HepG2 (cell line): Measurements from ENCODE around the gene GNG4. TPM values are rescaled to one million over a fixed set of nuclear protein-coding genes. Genes with fewer than 3 reads are reported as not detected.

Experiments used
- ATAC-seq: fragments of 200-7000 bp; cut with Tn5 transposase; 3 replicates; pipeline ENCODE4 v1.9.1; 2020; ENCODE audit warnings: mild to moderate bottlenecking, moderate library complexity
- BruUV-seq: library from RNA; stranded (reverse); fragments of 400-500 nt; replicated peaks from 2 replicates; lab custom pipeline; 2021; lab: Mats Ljungman, UMichigan
- CTCF ChIA-PET: fragments of 300-600 bp; formaldehyde crosslinking; extraction: SDS; loops from one replicate; lab custom pipeline; 2021; ENCODE audit warnings: low total read pairs, inconsistent platforms, low intra/inter-chr PET ratio; lab: Yijun Ruan, JAX
- POLR2A ChIA-PET: fragments of 350-600 bp; sonication (Branson Sonifier 250); formaldehyde crosslinking; loops from one replicate; lab custom pipeline; 2020; ENCODE audit warnings: antibody characterized with exemption, inconsistent platforms; lab: Yijun Ruan, JAX
- DNase-seq: peaks from one replicate; pipeline ENCODE4 v3.0.0-alpha.2; 2015; ENCODE audit warnings: low spot score
- FAIRE-seq: peaks from 3 replicates; lab custom pipeline; 2011; peaks lifted over from hg19 to GRCh38; lab: Jason Lieb, UNC
- H2AFZ ChIP-seq: one replicate; pipeline ENCODE4 v1.6.1; 2011; ENCODE audit warnings: low read length, inconsistent platforms
- H3K27ac ChIP-seq: fragments of 300-600 bp; 3 replicates; pipeline ENCODE4 v1.8.0; 2011; ENCODE audit warnings: mixed run types, mild to moderate bottlenecking, mixed read lengths, low read length, inconsistent platforms; ENCODE audit not compliant: insufficient read depth; ENCODE audit errors: extremely low read length
- H3K27me3 ChIP-seq, 2 experiments: fragments of 200-600 bp in 1 of 2; 2 replicates in 1 of 2; 3 replicates in 1 of 2; pipeline versions ENCODE4 v1.6.0 to v1.8.0; 2011; ENCODE audit warnings: low read length in 2 of 2, mild to moderate bottlenecking in 2 of 2, moderate library complexity in 2 of 2, inconsistent platforms in 1 of 2; ENCODE audit not compliant: insufficient read depth in 2 of 2, control insufficient read depth in 1 of 2
- H3K36me3 ChIP-seq, 2 experiments: fragments of 200-600 bp in 1 of 2; replicated peaks in 1 of 2; 2 replicates in 1 of 2; 3 replicates in 1 of 2; pipeline versions ENCODE4 v1.5.1 to v1.8.0; 2011; ENCODE audit warnings: low read length in 2 of 2, inconsistent platforms in 1 of 2; ENCODE audit not compliant: insufficient read depth in 2 of 2, control insufficient read depth in 1 of 2
- H3K4me1 ChIP-seq: 2 replicates; pipeline ENCODE4 v1.5.1; 2012; ENCODE audit warnings: low read length, inconsistent platforms; ENCODE audit not compliant: insufficient read depth
- H3K4me2 ChIP-seq: 2 replicates; pipeline ENCODE4 v1.6.0; 2011; ENCODE audit warnings: low read depth, low read length, inconsistent platforms
- H3K4me3 ChIP-seq, 3 experiments: fragments of 200-600 bp in 1 of 3; sonication (generic), shearing (Covaris generic) in 1 of 3; replicated peaks in 1 of 3; 2 replicates each; pipeline ENCODE4 v1.5.1; 2011 to 2016; ENCODE audit warnings: low read length in 3 of 3, inconsistent platforms in 2 of 3, low read depth in 2 of 3, mild to moderate bottlenecking in 2 of 3, control low read depth in 1 of 3, mixed read lengths in 1 of 3; ENCODE audit not compliant: insufficient read depth in 1 of 3
- H3K79me2 ChIP-seq: one replicate; pipeline ENCODE4 v1.6.1; 2011; ENCODE audit warnings: low read length, inconsistent platforms; ENCODE audit not compliant: insufficient read depth
- H3K9ac ChIP-seq: 2 replicates; pipeline ENCODE4 v1.6.0; 2011; ENCODE audit warnings: mild to moderate bottlenecking, low read depth, low read length, inconsistent platforms; ENCODE audit not compliant: insufficient read depth
- H3K9me3 ChIP-seq: 2 replicates; pipeline ENCODE4 v1.5.1; 2012; ENCODE audit warnings: mild to moderate bottlenecking, low read length
- H4K20me1 ChIP-seq: 2 replicates; pipeline ENCODE4 v1.6.0; 2011; ENCODE audit warnings: inconsistent platforms, mild to moderate bottlenecking, low read length, moderate library complexity; ENCODE audit not compliant: insufficient read depth
- ARID5B ChIP-seq: IDR thresholded peaks from 2 replicates; pipeline ENCODE4 v1.4.0; 2020; ENCODE audit warnings: mild to moderate bottlenecking, missing genetic modification reagents
- ARNT2 ChIP-seq: sonication (generic); formaldehyde crosslinking; IDR thresholded peaks from 2 replicates; pipeline ENCODE4 v1.8.0; 2022; ENCODE audit warnings: mild to moderate bottlenecking, low read depth, missing genetic modification reagents, moderate library complexity
- ELF4 ChIP-seq: sonication (generic); formaldehyde crosslinking; IDR thresholded peaks from 2 replicates; pipeline ENCODE4 v1.5.0; 2020; ENCODE audit warnings: missing genetic modification reagents, mild to moderate bottlenecking, moderate library complexity, borderline replicate concordance
- ELK4 ChIP-seq: sonication (generic); formaldehyde crosslinking; IDR thresholded peaks from 2 replicates; pipeline ENCODE4 v1.9.0; 2021; ENCODE audit warnings: missing genetic modification reagents, borderline replicate concordance
- KLF9 ChIP-seq: IDR thresholded peaks from 2 replicates; pipeline ENCODE4 v1.6.1; 2016; ENCODE audit warnings: low read depth
- NR3C1 ChIP-seq: sonication (generic); formaldehyde crosslinking; IDR thresholded peaks from 2 replicates; pipeline ENCODE4 v1.4.0; 2020; ENCODE audit warnings: missing genetic modification reagents
- PBX3 ChIP-seq: sonication (generic); formaldehyde crosslinking; IDR thresholded peaks from 2 replicates; pipeline ENCODE4 v1.8.1; 2023; ENCODE audit warnings: missing genetic modification reagents, inconsistent platforms, borderline replicate concordance
- PPARG ChIP-seq: conservative IDR thresholded peaks from 2 replicates; pipeline ENCODE4 v1.6.1; 2016; ENCODE audit warnings: missing biosample characterization, missing genetic modification reagents
- PRPF4 ChIP-seq: fragments of 200-400 bp; formaldehyde crosslinking; IDR thresholded peaks from 2 replicates; pipeline ENCODE4 v1.6.1; 2016; ENCODE audit warnings: low read length, low read depth; ENCODE audit not compliant: poor library complexity, severe bottlenecking
- TBL1XR1 ChIP-seq: fragments of 150-350 bp; IDR thresholded peaks from 2 replicates; pipeline ENCODE4 v1.6.1; 2014; ENCODE audit warnings: borderline replicate concordance, low read length; ENCODE audit not compliant: partially characterized antibody
- ZBTB38 ChIP-seq: sonication (generic); formaldehyde crosslinking; IDR thresholded peaks from 2 replicates; pipeline ENCODE4 v1.5.1; 2020; ENCODE audit warnings: mild to moderate bottlenecking, missing genetic modification reagents
- ZFP1 ChIP-seq: IDR thresholded peaks from 2 replicates; pipeline ENCODE4 v1.6.1; 2016
- ZFP82 ChIP-seq: sonication (generic); formaldehyde crosslinking; IDR thresholded peaks from 2 replicates; pipeline ENCODE4 v1.5.1; 2020; ENCODE audit warnings: mild to moderate bottlenecking, missing genetic modification reagents, borderline replicate concordance
- ZNF441 ChIP-seq: sonication (generic); formaldehyde crosslinking; IDR thresholded peaks from 2 replicates; pipeline ENCODE4 v1.7.0; 2021; ENCODE audit warnings: missing genetic modification reagents, borderline replicate concordance
- ZNF619 ChIP-seq: sonication (generic); formaldehyde crosslinking; IDR thresholded peaks from 2 replicates; pipeline ENCODE4 v1.4.0; 2020; ENCODE audit warnings: mild to moderate bottlenecking, missing genetic modification reagents
- ZNF639 ChIP-seq: conservative IDR thresholded peaks from 2 replicates; pipeline ENCODE4 v1.6.1; 2018; ENCODE audit warnings: missing genetic modification reagents
- ZSCAN30 ChIP-seq: sonication (generic); formaldehyde crosslinking; IDR thresholded peaks from 2 replicates; pipeline ENCODE4 v1.5.0; 2020; ENCODE audit warnings: mild to moderate bottlenecking, missing genetic modification reagents
- WGBS: methylation state at CpG from one replicate; pipeline ENCODE4 v1.1.6; 2017; ENCODE audit warnings: low lambda C conversion rate; 5-methylcytosine and 5-hydroxymethylcytosine counted together
- in situ Hi-C: cut with HindIII; loops from 2 replicates; pipeline ENCODE4 v1.10.0; 2017; ENCODE audit warnings: low pct_unique_long_range_greater_than_20kb; ENCODE audit not compliant: extremely low pct_ligation_motif_present
- intact Hi-C: fragments of 100-400 bp; cut with micrococcal nuclease; formaldehyde crosslinking; loops from one replicate; pipeline ENCODE4 v1.10.0; 2022; ENCODE audit not compliant: unreplicated experiment
- polyA plus RNA-seq, 8 experiments: library from polyadenylated mRNA; depleted of rRNA in 3 of 8; stranded (reverse) in 7 of 8; unstranded in 1 of 8; fragments of >200 nt; fragmentation: Illumina TruSeq in 4 of 8; extraction: Trizol in 4 of 8; gene quantifications; 2 replicates each; pipeline versions ENCODE4 v1.2.1 to v1.2.3, GENCODE V29; 2011 to 2016; ENCODE audit warnings: low read depth in 4 of 8, missing spikeins in 1 of 8, mixed read lengths in 1 of 8; ENCODE audit not compliant: insufficient read depth in 1 of 8
- total RNA-seq, 5 experiments: library from RNA; depleted of rRNA; stranded (reverse); fragments of >200 nt; fragmentation: Illumina TruSeq; extraction: Trizol; gene quantifications; 2 replicates each; pipeline ENCODE4 v1.2.3, GENCODE V29; 2016; ENCODE audit warnings: low read depth in 1 of 5

Gene GNG4
- total and polyA plus RNA-seq, 2 of the 13 experiments (the other 11 are each of a cell fraction or from before 2014, with no cell fraction given), result 27.1 to 69.5 TPM

- Histone ChIP-seq H3K79me2 (no peaks in the 10 kb centered on the region), H3K9me3 (no peaks in the 10 kb centered on the region), H3K4me3 (peak overlapping the region in 2 of 3 experiments; percentile 6 to 12; a peak in 1 of 6 replicates), H3K36me3 (no peaks in the 10 kb centered on the region), H3K4me2 (peak overlapping the region; percentile 53; the same call in 1 of the 2 replicates), H3K27me3 (no peaks in the 10 kb centered on the region), H4K20me1 (no peaks in the 10 kb centered on the region), H3K27ac (peak overlapping the region; percentile 39), H3K4me1 (peaks cover 32% of the 10 kb centered on the region), H2AFZ (no peak overlapping the region), H3K9ac (no peak overlapping the region)
- ATAC-seq (peak; percentile 86), DNase-seq (peak; percentile 30), FAIRE-seq (peak; percentile 76)
- in situ Hi-C loops, result no loop called here
- POLR2A ChIA-PET, result interaction anchor here (1.3 to 1.9 kb wide), 4 partner anchors 8 to 153 kb away, joined by 4 to 7 read pairs (median 6); partner anchors contain the start of gene B3GALNT2
- intact Hi-C loops, result loop anchor here (5.0 kb wide), 1 partner anchor 75 kb away; no protein-coding TSS in a partner anchor
- BruUV-seq, result no TSS peak
- CTCF ChIA-PET, result no interaction called here
- WGBS, result 22% methylated on average over 5 of the region's 5 CpGs
- TF ChIP-seq PPARG (CRISPR knock-in tag) (peak; percentile 76), ZNF639 (CRISPR knock-in tag) (no peak), ELK4 (CRISPR knock-in tag) (no peak), ZNF441 (CRISPR knock-in tag) (no peak), ELF4 (CRISPR knock-in tag) (no peak), ZSCAN30 (CRISPR knock-in tag) (no peak), ZFP1 (CRISPR knock-in tag) (no peak), PBX3 (CRISPR knock-in tag) (no peak), TBL1XR1 (no peak), ZFP82 (CRISPR knock-in tag) (no peak), ZBTB38 (CRISPR knock-in tag) (peak; percentile 54; the same call in 1 of the 2 replicates), ZNF619 (no peak), KLF9 (CRISPR knock-in tag) (no peak), ARNT2 (CRISPR knock-in tag) (no peak), ARID5B (CRISPR knock-in tag) (0 out of 2 replicates have a peak, but pooled peaks have one; percentile 27), NR3C1 (CRISPR knock-in tag) (no peak), PRPF4 (no peak)
Measured at GRCh38 chr1:235657269-235657668, 7.7 kb upstream of the GNG4 start.
